Activated T-helper 1 cell treated with anti-CD3 and anti-CD28 coated beads, Interleukin-2, amount 50 U/mL, for 16 hours (primary cell): ENCODE data around the gene YARS2.

Experiments
- DNase-seq, 2 donors: peaks; one replicate each; pipeline ENCODE4 v3.0.0-alpha.2; 2020; ENCODE audit warnings: low read depth in 1 of 2, low spot score in 1 of 2

Gene YARS2

GRCh38 chr12:32755654-32756475, at the start of gene YARS2:
YARS2 (minus strand) TSS chr12:32755897; CDS start chr12:32755874, 23 bp downstream.
- DNase-seq, result peak; percentile 72 to 77

- DNase-seq, result no peak
Measured at GRCh38 chr12:32804301-32804700, 48.6 kb upstream of the YARS2 start.

GRCh38 chr12:32801269-32801980, 45.7 kb upstream of the YARS2 start:
- DNase-seq, result no peak

GRCh38 chr12:32794281-32794680, 38.6 kb upstream of the YARS2 start:
- no peak for DNase-seq

GRCh38 chr12:32789916-32790315, 34.2 kb upstream of the YARS2 start:
- no peak for DNase-seq

GRCh38 chr12:32789446-32789845, 33.7 kb upstream of the YARS2 start:
- DNase-seq, result no peak

GRCh38 chr12:32788405-32788804, 32.7 kb upstream of the YARS2 start:
- DNase-seq, result no peak

- DNase-seq, result no peak
Measured at GRCh38 chr12:32785557-32785956, 29.9 kb upstream of the YARS2 start.

GRCh38 chr12:32783029-32783428, 27.3 kb upstream of the YARS2 start:
- no peak for DNase-seq

GRCh38 chr12:32780071-32780470, 24.4 kb upstream of the YARS2 start:
- DNase-seq, result no peak

- no peak for DNase-seq
Measured at GRCh38 chr12:32777691-32778175, 22.0 kb upstream of the YARS2 start.

GRCh38 chr12:32777159-32777558, 21.5 kb upstream of the YARS2 start:
- no peak for DNase-seq

- no peak for DNase-seq
Measured at GRCh38 chr12:32776258-32776657, 20.6 kb upstream of the YARS2 start.

GRCh38 chr12:32773691-32774090, 18.0 kb upstream of the YARS2 start:
- no peak for DNase-seq

GRCh38 chr12:32770141-32770540, 14.4 kb upstream of the YARS2 start:
- no peak for DNase-seq

GRCh38 chr12:32768518-32768917, 12.8 kb upstream of the YARS2 start:
- no peak for DNase-seq

GRCh38 chr12:32765906-32766305, 10.2 kb upstream of the YARS2 start:
- DNase-seq, result no peak

GRCh38 chr12:32761716-32762115, 6.0 kb upstream of the YARS2 start:
- DNase-seq, result no peak

GRCh38 chr12:32757157-32757556, 1.5 kb upstream of the YARS2 start:
- no peak for DNase-seq

- DNase-seq, result no peak
Measured at GRCh38 chr12:32756476-32757066, 874 bp upstream of the YARS2 start.

GRCh38 chr12:32755051-32755653, 545 bp downstream of the YARS2 start:
- DNase-seq, result peak; percentile 39 to 49
